Inflammatory macrophage (primary cell): ENCODE data around the gene RPS21.

Experiments used
- DNase-seq, 2 donors: peaks; one replicate each; pipeline ENCODE4 v3.0.0-alpha.2; 2020 to 2022

Gene RPS21

DNA sequence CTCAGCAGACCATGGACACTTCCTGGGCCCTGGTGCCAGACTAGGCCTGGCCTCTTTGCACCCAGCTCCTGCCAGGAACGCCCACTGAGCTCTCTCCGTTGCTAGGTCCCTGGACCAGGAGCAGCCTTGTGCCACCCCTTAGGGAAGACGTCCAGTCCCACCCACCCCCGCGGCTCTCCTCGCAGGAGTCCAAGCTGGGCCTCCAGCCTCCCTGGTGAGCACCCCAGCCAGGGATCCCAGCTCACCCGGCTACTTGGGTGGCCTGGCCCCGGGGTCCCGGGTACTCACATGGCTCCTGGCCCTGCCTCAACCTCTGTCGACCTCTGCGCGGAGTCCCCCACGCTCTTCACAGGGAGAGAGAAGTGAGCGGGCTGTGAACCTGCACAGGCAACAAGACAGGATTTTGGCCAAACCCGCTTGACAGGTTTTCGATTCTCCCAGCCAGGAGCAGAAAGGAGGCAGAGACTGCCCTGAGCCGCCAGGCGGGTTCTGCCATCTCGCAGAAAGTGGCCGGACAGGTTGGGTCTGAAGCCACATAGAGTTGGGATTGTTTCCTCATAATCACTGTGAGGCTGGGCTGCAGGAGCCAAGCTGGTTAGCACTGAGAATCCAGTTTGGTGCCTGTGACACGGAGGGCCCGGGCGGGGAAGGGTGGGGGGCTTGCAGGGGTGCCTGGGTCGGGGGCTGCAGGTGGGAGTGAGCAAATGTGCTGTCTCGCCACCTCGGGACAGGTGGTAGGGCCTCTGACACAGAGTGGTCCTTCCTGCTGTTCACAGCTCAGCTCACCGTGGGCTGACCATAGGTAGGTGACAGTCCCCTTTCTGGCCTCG lies 40.5 kb downstream of the RPS21 start, which contains the start of gene RBBP8NL:
TSS of gene RBBP8NL (minus strand) at position 368 of the 830 bp plus-strand sequence. CDS start 7,892 bp downstream, outside the sequence.
- no peak for DNase-seq

DNA sequence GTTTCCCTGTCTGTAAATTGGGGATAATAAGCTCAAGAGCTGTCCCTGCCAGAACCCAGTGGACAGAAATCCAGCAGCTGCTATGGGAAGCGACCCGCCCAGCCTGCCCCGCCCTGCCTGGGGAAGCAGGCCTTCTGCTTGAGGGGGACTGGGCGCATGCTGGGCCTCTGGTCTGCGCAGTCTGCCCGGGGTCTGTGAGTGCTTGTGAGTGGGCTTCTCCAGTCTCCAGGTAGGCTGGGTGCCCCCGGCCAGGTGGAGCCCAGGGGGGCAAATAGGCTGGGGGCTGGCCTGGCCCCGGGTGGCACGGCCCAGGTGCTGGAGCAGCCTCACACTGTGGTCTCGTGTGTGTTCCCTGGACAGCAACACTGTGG lies 41.1 kb downstream of the RPS21 start:
- DNase-seq = no peak

GRCh38 chr20:62428396-62429295 lies 41.7 kb downstream of the RPS21 start:
- no peak for DNase-seq

- DNase-seq = no peak
These were observed 42.8 kb downstream of the RPS21 start for GRCh38 chr20:62429455-62430310.

GRCh38 chr20:62430311-62430853 lies 43.5 kb downstream of the RPS21 start:
- DNase-seq = no peak

DNA sequence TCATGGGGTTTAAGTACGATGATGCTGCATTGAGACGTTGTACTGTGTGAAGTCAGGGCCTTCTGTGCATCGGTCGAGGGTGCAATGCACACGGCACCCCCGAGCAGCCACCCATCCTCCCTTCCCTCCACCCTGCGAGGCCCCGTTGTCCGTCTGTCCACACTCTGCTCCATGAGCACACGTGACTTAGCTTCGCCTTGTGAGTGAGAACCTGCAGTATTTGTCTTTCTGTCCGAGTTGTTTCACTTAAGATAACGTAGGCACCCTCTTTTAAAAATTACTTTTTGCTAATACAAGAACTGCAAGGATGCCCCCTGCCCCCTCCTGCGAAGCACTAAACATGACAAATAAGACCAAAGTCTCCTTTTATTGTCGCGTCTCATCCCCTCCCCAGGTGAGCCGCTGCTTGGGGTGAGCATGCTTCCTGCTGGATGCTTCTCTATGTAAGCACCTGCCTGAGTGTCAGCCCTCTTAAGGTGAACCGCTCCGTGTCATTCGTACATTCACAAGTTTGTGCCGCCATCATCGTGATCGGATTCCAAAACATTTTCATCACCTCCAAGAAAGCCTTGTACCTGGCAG lies 44.1 kb downstream of the RPS21 start:
- no peak for DNase-seq

DNA sequence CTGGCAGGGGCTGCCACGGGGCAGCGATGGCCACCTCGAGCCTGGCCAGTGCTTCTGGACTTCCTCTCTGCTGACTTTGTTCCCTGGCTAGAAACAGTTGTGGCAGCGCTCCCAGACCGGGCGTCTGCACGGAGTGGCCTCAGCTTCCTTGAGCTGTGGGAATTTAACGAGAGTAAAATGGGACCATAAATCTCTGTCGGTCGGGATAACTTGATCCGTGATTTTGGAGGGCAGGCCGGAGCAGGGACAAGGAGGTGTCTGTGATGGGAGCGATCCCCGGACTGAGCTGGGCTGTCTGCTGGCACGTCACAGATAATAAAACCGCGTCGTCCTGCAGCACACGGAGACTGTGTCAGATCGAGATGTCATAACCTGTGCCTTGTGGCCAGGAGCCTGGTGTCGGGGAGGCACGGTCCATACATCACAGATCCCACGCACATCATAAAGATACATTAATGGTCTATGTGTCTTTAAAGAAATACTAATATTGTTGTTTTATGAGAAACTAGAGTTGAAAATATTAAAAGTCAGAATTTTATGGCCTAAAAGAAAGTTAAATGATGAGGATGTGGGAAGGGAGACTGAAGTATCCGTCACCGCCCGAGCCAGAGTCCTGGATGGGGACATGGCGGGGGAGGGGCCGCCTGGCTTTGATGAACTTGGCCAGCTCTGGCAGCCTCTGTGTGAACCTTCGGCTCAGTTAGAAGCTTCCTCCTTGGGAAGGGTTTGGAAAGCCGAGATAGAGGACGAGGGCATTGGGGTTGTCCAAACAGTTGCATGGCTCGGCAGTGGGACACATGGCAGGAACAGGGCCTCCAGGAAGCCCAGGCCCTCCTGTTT lies 47.0 kb downstream of the RPS21 start:
- no peak for DNase-seq

GRCh38 chr20:62436692-62437091 lies 49.8 kb downstream of the RPS21 start:
- no peak for DNase-seq

- DNase-seq = no peak
These were observed 50.6 kb downstream of the RPS21 start for GRCh38 chr20:62437496-62437895.

DNA sequence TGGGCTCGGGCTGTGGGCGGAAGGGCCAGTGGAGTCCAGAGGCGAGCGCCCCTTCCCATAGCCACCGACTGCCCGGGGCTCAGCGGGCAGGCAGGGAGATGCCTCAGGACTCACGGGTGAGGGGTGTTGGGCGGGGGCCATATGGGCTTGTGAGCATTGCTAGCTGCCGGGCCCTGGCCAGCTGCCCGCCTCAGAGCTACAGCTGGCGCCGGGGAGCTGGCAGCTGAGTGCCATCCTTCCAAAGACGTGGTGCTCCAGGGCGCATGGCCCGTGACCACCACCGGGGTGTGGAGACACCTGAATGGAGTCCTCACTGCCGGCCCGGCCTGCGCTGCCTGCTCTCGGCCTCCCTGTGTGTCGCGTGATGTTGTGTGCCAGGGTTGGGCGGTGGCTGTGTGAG lies 51.0 kb downstream of the RPS21 start:
- DNase-seq = no peak
